GM10266 (cell line): Measurements from ENCODE around the gene KAT6B.
A peak's percentile ranks its signal among the peaks of the same experiment; 100 is the strongest.

Experiments used
- DNase-seq: peaks from one replicate; pipeline ENCODE4 v3.0.0; 2012; ENCODE audit errors: extremely low spot score
- CTCF ChIP-seq: IDR thresholded peaks from 2 replicates; pipeline ENCODE4 v1.5.1; 2012; ENCODE audit warnings: mild to moderate bottlenecking, low read depth; ENCODE audit not compliant: control insufficient read depth, insufficient read depth; ENCODE audit errors: missing control alignments

KAT6B gene

GRCh38 chr10:74988832-74989561 is 162.6 kb downstream of the KAT6B start:
- DNase-seq, result no peak
- no peak for TF ChIP-seq CTCF

- no peak for DNase-seq
- peak; percentile 27 for TF ChIP-seq CTCF
Measured at GRCh38 chr10:74991435-74991834, 165.0 kb downstream of the KAT6B start.

GRCh38 chr10:74992068-74992467 is 165.7 kb downstream of the KAT6B start:
- DNase-seq, result no peak
- TF ChIP-seq CTCF, result no peak

- no peak for TF ChIP-seq CTCF
- DNase-seq, result no peak
Measured at GRCh38 chr10:74993649-74994048, 167.2 kb downstream of the KAT6B start.

- no peak for TF ChIP-seq CTCF
- DNase-seq, result peak; percentile 16
Measured at GRCh38 chr10:74994854-74995253, 168.5 kb downstream of the KAT6B start.

- TF ChIP-seq CTCF, result no peak
- no peak for DNase-seq
Measured at GRCh38 chr10:74995806-74996205, 169.4 kb downstream of the KAT6B start.

GRCh38 chr10:74997163-74997562 is 170.8 kb downstream of the KAT6B start:
- DNase-seq, result no peak
- no peak for TF ChIP-seq CTCF
